Liver (tissue), 9 donors: Measurements from ENCODE around the gene PIP5KL1. TPM values are rescaled to one million over a fixed set of nuclear protein-coding genes. Genes with fewer than 3 reads are reported as not detected.

Experiments used
- DNase-seq: peaks from one replicate; pipeline ENCODE4 v3.0.0-alpha.2; 2017; ENCODE audit warnings: low spot score
- H3K27ac ChIP-seq, 2 donors: one replicate each; pipeline ENCODE4 v1.7.0; 2013; ENCODE audit warnings: inconsistent platforms in 2 of 2, low read length in 2 of 2, control low read depth in 1 of 2, low read depth in 1 of 2, mild to moderate bottlenecking in 1 of 2
- H3K27me3 ChIP-seq, 4 donors: one replicate each; pipeline versions ENCODE4 v1.6.1 to v1.7.0; 2013; ENCODE audit warnings: low read length in 3 of 4, inconsistent platforms in 1 of 4, mild to moderate bottlenecking in 1 of 4, moderate library complexity in 1 of 4; ENCODE audit not compliant: control insufficient read depth in 4 of 4, insufficient read depth in 4 of 4
- H3K36me3 ChIP-seq, 4 donors: one replicate each; pipeline versions ENCODE4 v1.6.1 to v1.7.0; 2013; ENCODE audit warnings: low read length in 3 of 4, mild to moderate bottlenecking in 3 of 4, low read depth in 1 of 4, moderate library complexity in 1 of 4; ENCODE audit not compliant: control insufficient read depth in 4 of 4, insufficient read depth in 3 of 4
- H3K4me1 ChIP-seq, 4 donors: one replicate each; pipeline versions ENCODE4 v1.6.1 to v1.7.0; 2013; ENCODE audit warnings: low read length in 3 of 4, mild to moderate bottlenecking in 3 of 4, moderate library complexity in 1 of 4; ENCODE audit not compliant: control insufficient read depth in 4 of 4, insufficient read depth in 4 of 4
- H3K4me3 ChIP-seq, 3 donors: one replicate each; pipeline versions ENCODE4 v1.6.1 to v1.7.0; 2013; ENCODE audit warnings: low read length in 3 of 3, control low read depth in 1 of 3, low read depth in 1 of 3, mild to moderate bottlenecking in 1 of 3
- H3K9ac ChIP-seq, 2 donors: one replicate each; pipeline ENCODE4 v1.7.0; 2013; ENCODE audit warnings: low read length in 2 of 2, mild to moderate bottlenecking in 2 of 2, moderate library complexity in 2 of 2, control low read depth in 1 of 2, low read depth in 1 of 2
- H3K9me3 ChIP-seq, 4 donors: one replicate each; pipeline versions ENCODE4 v1.6.1 to v1.7.0; 2013; ENCODE audit warnings: low read length in 3 of 4; ENCODE audit not compliant: control insufficient read depth in 4 of 4
- EGR1 ChIP-seq, 2 donors: IDR thresholded peaks; 2 replicates each; pipeline ENCODE4 v1.6.1; 2016 to 2018; ENCODE audit warnings: antibody characterized with exemption in 2 of 2, low read depth in 2 of 2
- FOXA1 ChIP-seq: IDR thresholded peaks from 2 replicates; pipeline ENCODE4 v1.6.1; 2016; ENCODE audit warnings: antibody characterized with exemption
- FOXA2 ChIP-seq: IDR thresholded peaks from 2 replicates; pipeline ENCODE4 v1.6.1; 2016; ENCODE audit warnings: antibody characterized with exemption
- GABPA ChIP-seq, 2 donors: IDR thresholded peaks in 1 of 2; conservative IDR thresholded peaks in 1 of 2; 2 replicates each; pipeline ENCODE4 v1.6.1; 2016; ENCODE audit warnings: antibody characterized with exemption in 2 of 2, mild to moderate bottlenecking in 1 of 2, moderate library complexity in 1 of 2
- HNF4A ChIP-seq, 2 donors: conservative IDR thresholded peaks; 2 replicates each; pipeline ENCODE4 v1.6.1; 2016; ENCODE audit warnings: antibody characterized with exemption in 2 of 2, mild to moderate bottlenecking in 2 of 2
- HNF4G ChIP-seq: IDR thresholded peaks from 2 replicates; pipeline ENCODE4 v1.6.1; 2016; ENCODE audit warnings: antibody characterized with exemption
- JUND ChIP-seq, 2 donors: IDR thresholded peaks; 2 replicates each; pipeline ENCODE4 v1.6.1; 2016; ENCODE audit warnings: antibody characterized with exemption in 2 of 2
- MAX ChIP-seq: IDR thresholded peaks from 2 replicates; pipeline ENCODE4 v1.6.1; 2016; ENCODE audit warnings: antibody characterized with exemption
- NR2F2 ChIP-seq: IDR thresholded peaks from 2 replicates; pipeline ENCODE4 v1.6.1; 2016; ENCODE audit warnings: antibody characterized with exemption
- RAD21 ChIP-seq, 2 donors: IDR thresholded peaks; 2 replicates each; pipeline ENCODE4 v1.6.1; 2016; ENCODE audit warnings: antibody characterized with exemption in 2 of 2, mild to moderate bottlenecking in 2 of 2
- REST ChIP-seq: IDR thresholded peaks from 2 replicates; pipeline ENCODE4 v1.6.1; 2016; ENCODE audit warnings: antibody characterized with exemption, mild to moderate bottlenecking
- RXRA ChIP-seq, 2 donors: IDR thresholded peaks; 2 replicates each; pipeline ENCODE4 v1.6.1; 2017 to 2018; ENCODE audit warnings: antibody characterized with exemption in 2 of 2, mild to moderate bottlenecking in 1 of 2
- SP1 ChIP-seq: IDR thresholded peaks from 2 replicates; pipeline ENCODE4 v1.6.1; 2018; ENCODE audit warnings: antibody characterized with exemption, mild to moderate bottlenecking
- TAF1 ChIP-seq: conservative IDR thresholded peaks from 2 replicates; pipeline ENCODE4 v1.6.1; 2016; ENCODE audit warnings: antibody characterized with exemption, mild to moderate bottlenecking
- YY1 ChIP-seq: IDR thresholded peaks from 2 replicates; pipeline ENCODE4 v1.6.1; 2016; ENCODE audit warnings: antibody characterized with exemption, mild to moderate bottlenecking
- ZBTB33 ChIP-seq: IDR thresholded peaks from 2 replicates; pipeline ENCODE4 v1.6.1; 2016; ENCODE audit warnings: antibody characterized with exemption
- whole genome bisulfite sequencing: extraction: QIAGEN DNeasy Blood & Tissue Kit; methylation state at CpG from one replicate; pipeline ENCODE4 v1.1.7; 2013; 5-methylcytosine and 5-hydroxymethylcytosine counted together
- polyA plus RNA-seq, 2 donors: library from polyadenylated mRNA; stranded (reverse) in 1 of 2; unstranded in 1 of 2; fragments of 200-250 nt in 1 of 2; fragments of >200 nt in 1 of 2; fragmentation: Nextera tagmentation in 1 of 2; extraction: Ambion mirVana in 1 of 2; gene quantifications; one replicate each; pipeline versions ENCODE4 v1.2.1 to v1.2.3, GENCODE V29; 2013 to 2015
- total RNA-seq, 2 donors: library from RNA; depleted of rRNA; stranded (reverse); fragments of >200 nt; gene quantifications; one replicate each; pipeline ENCODE4 v1.2.3, GENCODE V29; 2014
- TF ChIP-seq, protein P1 (sequence below): IDR thresholded peaks from 2 replicates; pipeline ENCODE4 v1.6.1; 2016; ENCODE audit warnings: antibody characterized with exemption
- TF ChIP-seq, protein P2 (sequence below): fragments of 150-350 bp; IDR thresholded peaks from 2 replicates; pipeline ENCODE4 v1.5.1; 2017; ENCODE audit warnings: improper control_type of control experiment, low read depth, low read length; ENCODE audit not compliant: missing input control
- donor health status: healthy.
- donor health status: healthy.
- donor health status: healthy.
- donor health status: healthy.
- donor health status: healthy.

The PIP5KL1 gene
- total and polyA plus RNA-seq, 4 donors = 0.06 to 1.5 (median 0.49) TPM

- Histone ChIP-seq H3K4me3 (peak overlapping the region; percentile 65 to 85 (median 66)), H3K9me3 (no peaks in the 10 kb centered on the region), H3K4me1 (peaks cover 35 to 78% (median 67%) of the 10 kb centered on the region in 4 donors), H3K27me3 (no peaks in the 10 kb centered on the region), H3K36me3 (peaks cover 0 to 2% (median 0%) of the 10 kb centered on the region in 4 donors), H3K27ac (peak overlapping the region; percentile 79 to 95), H3K9ac (peak overlapping the region; percentile 77 to 96)
- peak; percentile 34 for DNase-seq
- 58% methylated on average over 7 of the region's 7 CpGs for WGBS
- TF ChIP-seq FOXA2 (no peak), RXRA (IDR thresholded peaks at IDR 0.05) (peak in 1 of 2 donors; percentile 16), HNF4A (conservative IDR thresholded peaks at IDR 0.05) (peak in 1 of 2 donors; percentile 14), YY1 (no peak), FOXA1 (no peak), NR2F2 (no peak), RAD21 (IDR thresholded peaks at IDR 0.05) (peak in 1 of 2 donors; percentile 2), SP1 (no peak)
These were observed 46.7 kb upstream of the PIP5KL1 start for GRCh38 chr9:127977009-127977883.

- 19% methylated on average over 6 of the region's 6 CpGs for WGBS
- DNase-seq = no peak
- Histone ChIP-seq H3K4me1 (peaks cover 38 to 82% (median 70%) of the 10 kb centered on the region in 4 donors), H3K27ac (peak overlapping the region in 1 of 2 donors; percentile 95), H3K4me3 (peak overlapping the region in 2 of 3 donors; percentile 65 to 85), H3K9ac (peak overlapping the region in 1 of 2 donors; percentile 77), H3K27me3 (no peaks in the 10 kb centered on the region), H3K36me3 (peaks cover 0 to 2% (median 0%) of the 10 kb centered on the region in 4 donors), H3K9me3 (no peaks in the 10 kb centered on the region)
- TF ChIP-seq, protein P1, sequence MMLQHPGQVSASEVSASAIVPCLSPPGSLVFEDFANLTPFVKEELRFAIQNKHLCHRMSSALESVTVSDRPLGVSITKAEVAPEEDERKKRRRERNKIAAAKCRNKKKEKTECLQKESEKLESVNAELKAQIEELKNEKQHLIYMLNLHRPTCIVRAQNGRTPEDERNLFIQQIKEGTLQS = no peak
- TF ChIP-seq REST (no peak), NR2F2 (no peak), RXRA (IDR thresholded peaks at IDR 0.05) (peak in 1 of 2 donors; percentile 31), EGR1 (IDR thresholded peaks at IDR 0.05; ENCODE audit: low read depth in 2 of 2) (no peak), GABPA (IDR thresholded peaks at IDR 0.05 in 1 of 2, conservative IDR thresholded peaks at IDR 0.05 in 1 of 2) (no peak), FOXA2 (no peak), MAX (no peak), SP1 (peak; percentile 3), ZBTB33 (no peak), RAD21 (IDR thresholded peaks at IDR 0.05) (peak in 1 of 2 donors; percentile 5), YY1 (no peak), TAF1 (no peak), JUND (IDR thresholded peaks at IDR 0.05) (no peak), HNF4G (no peak), FOXA1 (no peak), HNF4A (conservative IDR thresholded peaks at IDR 0.05) (no peak)
- TF ChIP-seq, protein P2, sequence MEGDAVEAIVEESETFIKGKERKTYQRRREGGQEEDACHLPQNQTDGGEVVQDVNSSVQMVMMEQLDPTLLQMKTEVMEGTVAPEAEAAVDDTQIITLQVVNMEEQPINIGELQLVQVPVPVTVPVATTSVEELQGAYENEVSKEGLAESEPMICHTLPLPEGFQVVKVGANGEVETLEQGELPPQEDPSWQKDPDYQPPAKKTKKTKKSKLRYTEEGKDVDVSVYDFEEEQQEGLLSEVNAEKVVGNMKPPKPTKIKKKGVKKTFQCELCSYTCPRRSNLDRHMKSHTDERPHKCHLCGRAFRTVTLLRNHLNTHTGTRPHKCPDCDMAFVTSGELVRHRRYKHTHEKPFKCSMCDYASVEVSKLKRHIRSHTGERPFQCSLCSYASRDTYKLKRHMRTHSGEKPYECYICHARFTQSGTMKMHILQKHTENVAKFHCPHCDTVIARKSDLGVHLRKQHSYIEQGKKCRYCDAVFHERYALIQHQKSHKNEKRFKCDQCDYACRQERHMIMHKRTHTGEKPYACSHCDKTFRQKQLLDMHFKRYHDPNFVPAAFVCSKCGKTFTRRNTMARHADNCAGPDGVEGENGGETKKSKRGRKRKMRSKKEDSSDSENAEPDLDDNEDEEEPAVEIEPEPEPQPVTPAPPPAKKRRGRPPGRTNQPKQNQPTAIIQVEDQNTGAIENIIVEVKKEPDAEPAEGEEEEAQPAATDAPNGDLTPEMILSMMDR = no peak
These were observed 45.9 kb upstream of the PIP5KL1 start for GRCh38 chr9:127976498-127976897.
